A673 (cell line): Measurements from ENCODE around the gene STAMBPL1. TPM values are rescaled to one million over a fixed set of nuclear protein-coding genes. Genes with fewer than 3 reads are reported as not detected.

Source experiments
- BruUV-seq: library from RNA; stranded (reverse); fragments of 400-500 nt; replicated peaks from 2 replicates; lab custom pipeline; 2021; lab: Mats Ljungman, UMichigan
- CTCF ChIA-PET: fragments of 300-600 bp; sonication (Branson Sonifier 250); formaldehyde crosslinking; loops from one replicate; lab custom pipeline; 2022; ENCODE audit warnings: antibody characterized with exemption; lab: Charles Lee
- POLR2A ChIA-PET: fragments of 300-600 bp; sonication (Branson Sonifier 250); formaldehyde crosslinking; loops from one replicate; lab custom pipeline; 2022; ENCODE audit warnings: antibody characterized with exemption; ENCODE audit not compliant: low non-redundant PET; lab: Charles Lee
- DNase-seq: peaks from one replicate; pipeline ENCODE4 v3.0.0-alpha.2; 2015; ENCODE audit warnings: low spot score
- H3K27ac ChIP-seq: fragments of 200-600 bp; sonication (generic); 2 replicates; pipeline ENCODE4 v1.5.1; 2016; ENCODE audit warnings: mixed run types, low read depth, mild to moderate bottlenecking, mixed read lengths, antibody characterized with exemption, low read length; ENCODE audit not compliant: poor library complexity, severe bottlenecking
- H3K27me3 ChIP-seq: fragments of 200-600 bp; sonication (generic); replicated peaks from 2 replicates; pipeline ENCODE4 v1.6.1; 2017; ENCODE audit warnings: mixed run types, low read depth, mild to moderate bottlenecking, mixed read lengths, antibody characterized with exemption, low read length; ENCODE audit not compliant: insufficient read depth, poor library complexity
- H3K36me3 ChIP-seq: fragments of 200-600 bp; sonication (generic); 2 replicates; pipeline ENCODE4 v1.6.1; 2016; ENCODE audit warnings: mixed run types, mild to moderate bottlenecking, mixed read lengths, antibody characterized with exemption, low read length; ENCODE audit not compliant: insufficient read depth, poor library complexity, severe bottlenecking
- H3K4me1 ChIP-seq: fragments of 200-600 bp; sonication (generic); 2 replicates; pipeline ENCODE4 v1.6.1; 2017; ENCODE audit warnings: mixed run types, mild to moderate bottlenecking, mixed read lengths, antibody characterized with exemption, low read length; ENCODE audit not compliant: insufficient read depth, poor library complexity, severe bottlenecking
- H3K4me3 ChIP-seq: fragments of 200-600 bp; sonication (generic); 2 replicates; pipeline ENCODE4 v1.5.1; 2016; ENCODE audit warnings: low read depth, mixed run types, mild to moderate bottlenecking, mixed read lengths, low read length; ENCODE audit not compliant: poor library complexity, severe bottlenecking
- H3K9me3 ChIP-seq: fragments of 200-600 bp; sonication (generic); 2 replicates; pipeline ENCODE4 v1.6.1; 2016; ENCODE audit warnings: mixed run types, low read depth, mild to moderate bottlenecking, mixed read lengths, antibody characterized with exemption, low read length; ENCODE audit not compliant: poor library complexity, severe bottlenecking
- EZH2 ChIP-seq: fragments of 200-600 bp; sonication (generic); IDR thresholded peaks from 2 replicates; pipeline ENCODE4 v1.6.1; 2017; ENCODE audit warnings: borderline replicate concordance, low read depth, mild to moderate bottlenecking, mixed read lengths, antibody characterized with exemption, low read length; ENCODE audit not compliant: poor library complexity, severe bottlenecking
- intact Hi-C: fragments of 100-400 bp; cut with micrococcal nuclease; formaldehyde crosslinking; loops from one replicate; pipeline ENCODE4 v1.10.0; 2022; ENCODE audit not compliant: unreplicated experiment
- total RNA-seq: library from RNA; stranded (reverse); gene quantifications from 2 replicates; pipeline ENCODE4 v1.2.3, GENCODE V29; 2021
- TF ChIP-seq, protein P1 (sequence below): fragments of 300-800, 200-600 bp; sonication (generic); conservative IDR thresholded peaks from 2 replicates; pipeline ENCODE4 v1.5.1; 2017; ENCODE audit warnings: low read depth, mild to moderate bottlenecking, antibody characterized with exemption, low read length, moderate library complexity, mixed read lengths

Gene STAMBPL1
- total RNA-seq, 1 experiment from 2014 or later: 71.8 TPM

- intact Hi-C loops: loop anchor here (5.0 kb wide), 1 partner anchor 43 kb away; the partner anchor contains the start of gene STAMBPL1
- POLR2A ChIA-PET: no interaction called here
- no peaks in the 10 kb centered on the region for H3K27me3 ChIP-seq
- H3K4me1 ChIP-seq: no peaks in the 10 kb centered on the region
- H3K36me3 ChIP-seq: no peaks in the 10 kb centered on the region
- H3K9me3 ChIP-seq: no peaks in the 10 kb centered on the region
- CTCF ChIA-PET: interaction anchor here (0.5 kb wide), 1 partner anchor 91 kb away, joined by 4 read pairs; no protein-coding TSS in a partner anchor
- TF ChIP-seq EZH2: no peak
- no peak overlapping the region for H3K4me3 ChIP-seq
- no peak overlapping the region for H3K27ac ChIP-seq
- no peak for DNase-seq
- BruUV-seq: no TSS peak
These were observed 41.2 kb upstream of the STAMBPL1 start for GRCh38 chr10:88838766-88839350.

GRCh38 chr10:88840104-88840503, 39.9 kb upstream of the STAMBPL1 start:
- ChIA-PET CTCF (interaction anchor here (0.5 kb wide), 1 partner anchor 92 kb away, joined by 6 read pairs; no protein-coding TSS in a partner anchor), POLR2A (no interaction called here)
- no peak for DNase-seq
- Histone ChIP-seq H3K4me1 (no peaks in the 10 kb centered on the region), H3K36me3 (no peaks in the 10 kb centered on the region), H3K27me3 (no peaks in the 10 kb centered on the region), H3K9me3 (no peaks in the 10 kb centered on the region), H3K27ac (no peak overlapping the region), H3K4me3 (no peak overlapping the region)
- intact Hi-C loops: no loop called here
- TF ChIP-seq, protein P1, sequence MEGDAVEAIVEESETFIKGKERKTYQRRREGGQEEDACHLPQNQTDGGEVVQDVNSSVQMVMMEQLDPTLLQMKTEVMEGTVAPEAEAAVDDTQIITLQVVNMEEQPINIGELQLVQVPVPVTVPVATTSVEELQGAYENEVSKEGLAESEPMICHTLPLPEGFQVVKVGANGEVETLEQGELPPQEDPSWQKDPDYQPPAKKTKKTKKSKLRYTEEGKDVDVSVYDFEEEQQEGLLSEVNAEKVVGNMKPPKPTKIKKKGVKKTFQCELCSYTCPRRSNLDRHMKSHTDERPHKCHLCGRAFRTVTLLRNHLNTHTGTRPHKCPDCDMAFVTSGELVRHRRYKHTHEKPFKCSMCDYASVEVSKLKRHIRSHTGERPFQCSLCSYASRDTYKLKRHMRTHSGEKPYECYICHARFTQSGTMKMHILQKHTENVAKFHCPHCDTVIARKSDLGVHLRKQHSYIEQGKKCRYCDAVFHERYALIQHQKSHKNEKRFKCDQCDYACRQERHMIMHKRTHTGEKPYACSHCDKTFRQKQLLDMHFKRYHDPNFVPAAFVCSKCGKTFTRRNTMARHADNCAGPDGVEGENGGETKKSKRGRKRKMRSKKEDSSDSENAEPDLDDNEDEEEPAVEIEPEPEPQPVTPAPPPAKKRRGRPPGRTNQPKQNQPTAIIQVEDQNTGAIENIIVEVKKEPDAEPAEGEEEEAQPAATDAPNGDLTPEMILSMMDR: no peak
- no peak for TF ChIP-seq EZH2
- no TSS peak for BruUV-seq

GRCh38 chr10:88840881-88841280, 39.2 kb upstream of the STAMBPL1 start:
- TF ChIP-seq, protein P1: no peak
- TF ChIP-seq EZH2: no peak
- H3K36me3 ChIP-seq: no peaks in the 10 kb centered on the region
- no peak for DNase-seq
- ChIA-PET POLR2A (no interaction called here), CTCF (interaction anchor here (0.5 kb wide), 1 partner anchor 91 kb away, joined by 6 read pairs; no protein-coding TSS in a partner anchor)
- no peak overlapping the region for H3K27ac ChIP-seq
- H3K4me1 ChIP-seq: no peaks in the 10 kb centered on the region
- no TSS peak for BruUV-seq
- no peaks in the 10 kb centered on the region for H3K9me3 ChIP-seq
- intact Hi-C loops: no loop called here
- H3K27me3 ChIP-seq: no peaks in the 10 kb centered on the region
- no peak overlapping the region for H3K4me3 ChIP-seq
